Neuronal stem cell (in vitro differentiated cells): ENCODE results near the gene MRPL36.

Experiments
- DNase-seq: peaks from one replicate; pipeline ENCODE4 v3.0.0-alpha.2; 2013; ENCODE audit warnings: low spot score
- H2AFZ ChIP-seq: one replicate; pipeline ENCODE4 v1.6.1; 2013; ENCODE audit warnings: mild to moderate bottlenecking, low read length, inconsistent platforms
- H2AK5ac ChIP-seq: 2 replicates; pipeline ENCODE4 v1.6.1; 2013; ENCODE audit warnings: low read depth, mild to moderate bottlenecking, inconsistent platforms, low read length, moderate library complexity, mixed read lengths
- H2BK120ac ChIP-seq: 2 replicates; pipeline ENCODE4 v1.6.1; 2013; ENCODE audit warnings: low read depth, mild to moderate bottlenecking, inconsistent platforms, low read length, moderate library complexity, mixed read lengths
- H2BK12ac ChIP-seq: one replicate; pipeline ENCODE4 v1.6.1; 2013; ENCODE audit warnings: low read length, inconsistent platforms
- H2BK15ac ChIP-seq: 2 replicates; pipeline ENCODE4 v1.6.1; 2013; ENCODE audit warnings: mild to moderate bottlenecking, low read length, inconsistent platforms, mixed read lengths
- H2BK5ac ChIP-seq: one replicate; pipeline ENCODE4 v1.6.1; 2013; ENCODE audit warnings: inconsistent platforms, mild to moderate bottlenecking, low read length, moderate library complexity
- H3K14ac ChIP-seq: one replicate; pipeline ENCODE4 v1.6.1; 2013; ENCODE audit warnings: low read length, inconsistent platforms
- H3K18ac ChIP-seq: 2 replicates; pipeline ENCODE4 v1.6.1; 2013; ENCODE audit warnings: low read length, inconsistent platforms
- H3K23ac ChIP-seq: 2 replicates; pipeline ENCODE4 v1.6.1; 2013; ENCODE audit warnings: low read depth, mild to moderate bottlenecking, mixed read lengths, low read length, inconsistent platforms; ENCODE audit not compliant: poor library complexity
- H3K27ac ChIP-seq: replicated peaks from 3 replicates; pipeline ENCODE4 v1.5.1; 2013; ENCODE audit warnings: low read length, inconsistent platforms
- H3K27me3 ChIP-seq, 3 experiments: 2 replicates each; pipeline ENCODE4 v1.6.1; 2013; ENCODE audit warnings: low read length in 3 of 3, mild to moderate bottlenecking in 2 of 3, inconsistent platforms in 1 of 3, low read depth in 1 of 3, mixed read lengths in 1 of 3, moderate library complexity in 1 of 3; ENCODE audit not compliant: control insufficient read depth in 3 of 3, insufficient read depth in 3 of 3
- H3K36me3 ChIP-seq, 2 donors: replicated peaks in 1 of 2; 2 replicates each; pipeline ENCODE4 v1.6.1; 2013; ENCODE audit warnings: low read length in 2 of 2; ENCODE audit not compliant: control insufficient read depth in 2 of 2, insufficient read depth in 2 of 2
- H3K4ac ChIP-seq: 2 replicates; pipeline ENCODE4 v1.6.1; 2013; ENCODE audit warnings: inconsistent platforms, mild to moderate bottlenecking, low read length, moderate library complexity
- H3K4me1 ChIP-seq, 2 donors: 1 replicate in 1 of 2; 2 replicates in 1 of 2; pipeline ENCODE4 v1.6.1; 2013; ENCODE audit warnings: low read length in 2 of 2, low read depth in 1 of 2; ENCODE audit not compliant: control insufficient read depth in 2 of 2, insufficient read depth in 1 of 2
- H3K4me2 ChIP-seq: one replicate; pipeline ENCODE4 v1.6.1; 2013; ENCODE audit warnings: mild to moderate bottlenecking, low read length, inconsistent platforms; ENCODE audit not compliant: insufficient read depth, poor library complexity, severe bottlenecking
- H3K4me3 ChIP-seq, 2 donors: 2 replicates each; pipeline ENCODE4 v1.5.1; 2013; ENCODE audit warnings: low read length in 2 of 2, mild to moderate bottlenecking in 2 of 2, inconsistent platforms in 1 of 2, moderate library complexity in 1 of 2
- H3K79me1 ChIP-seq: one replicate; pipeline ENCODE4 v1.6.1; 2013; ENCODE audit warnings: low read depth, mild to moderate bottlenecking, inconsistent platforms, low read length, moderate library complexity
- H3K9ac ChIP-seq: one replicate; pipeline ENCODE4 v1.6.1; 2013; ENCODE audit warnings: mild to moderate bottlenecking, low read depth, low read length, inconsistent platforms; ENCODE audit not compliant: poor library complexity
- H3K9me3 ChIP-seq, 2 donors: replicated peaks in 1 of 2; 2 replicates each; pipeline versions ENCODE3 to v1.6.1; 2013; ENCODE audit warnings: low read length in 2 of 2, mild to moderate bottlenecking in 2 of 2, inconsistent platforms in 1 of 2, low read depth in 1 of 2, mixed read lengths in 1 of 2, moderate library complexity in 1 of 2; ENCODE audit not compliant: control insufficient read depth in 2 of 2, insufficient read depth in 1 of 2
- H4K8ac ChIP-seq: one replicate; pipeline ENCODE4 v1.6.1; 2013; ENCODE audit warnings: low read depth, mild to moderate bottlenecking, inconsistent platforms, low read length, moderate library complexity
- H4K91ac ChIP-seq: one replicate; pipeline ENCODE4 v1.6.1; 2013; ENCODE audit warnings: low read length, low read depth, mild to moderate bottlenecking, inconsistent platforms; ENCODE audit not compliant: poor library complexity
- WGBS, 2 donors: extraction: QIAGEN DNeasy Blood & Tissue Kit; methylation state at CpG; one replicate each; pipeline ENCODE4 v1.1.7; 2013; ENCODE audit warnings: missing lambda C conversion rate in 2 of 2, mixed read lengths in 1 of 2; ENCODE audit not compliant: insufficient read length in 2 of 2, insufficient replicate concordance in 1 of 2; ENCODE audit errors: extremely low coverage in 2 of 2; 5-methylcytosine and 5-hydroxymethylcytosine counted together

The MRPL36 gene

GRCh38 chr5:1824903-1825841 lies 25.5 kb upstream of the MRPL36 start:
- Histone ChIP-seq H4K91ac (no peak overlapping the region), H2BK120ac (no peak overlapping the region), H3K18ac (no peak overlapping the region), H3K4me3 (no peak overlapping the region), H3K27ac (no peak overlapping the region), H3K4me1 (peaks cover 0 to 4% of the 10 kb centered on the region in 2 donors), H3K27me3 (no peaks in the 10 kb centered on the region), H4K8ac (no peak overlapping the region), H2AK5ac (no peak overlapping the region), H2AFZ (no peak overlapping the region), H2BK15ac (no peak overlapping the region), H3K79me1 (peaks cover 8% of the 10 kb centered on the region), H2BK12ac (no peak overlapping the region), H3K36me3 (peaks cover 30 to 54% of the 10 kb centered on the region in 2 donors), H2BK5ac (peak overlapping the region; percentile 62), H3K23ac (peak overlapping the region; percentile 83), H3K14ac (no peak overlapping the region), H3K4me2 (no peak overlapping the region), H3K9ac (no peak overlapping the region), H3K4ac (no peak overlapping the region), H3K9me3 (no peaks in the 10 kb centered on the region)
- no CpG with 5 or more reads among the region's 27 CpGs for WGBS, 2 donors
- DNase-seq = no peak

GRCh38 chr5:1824109-1824821 lies 24.6 kb upstream of the MRPL36 start:
- H4K8ac ChIP-seq = peak overlapping the region; percentile 17
- H3K4me3 ChIP-seq = no peak overlapping the region
- no peak for DNase-seq
- no peak overlapping the region for H2AK5ac ChIP-seq
- H2BK120ac ChIP-seq = no peak overlapping the region
- H3K9me3 ChIP-seq = peaks cover 0 to 4% of the 10 kb centered on the region in 2 donors
- H3K79me1 ChIP-seq = peaks cover 8% of the 10 kb centered on the region
- H3K36me3 ChIP-seq = peaks cover 32 to 63% of the 10 kb centered on the region in 2 donors
- no peak overlapping the region for H3K14ac ChIP-seq
- no peaks in the 10 kb centered on the region for H3K27me3 ChIP-seq
- no peak overlapping the region for H3K23ac ChIP-seq
- H4K91ac ChIP-seq = no peak overlapping the region
- H3K18ac ChIP-seq = peak overlapping the region; percentile 28
- H3K4me1 ChIP-seq = peaks cover 0 to 4% of the 10 kb centered on the region in 2 donors
- no peak overlapping the region for H3K4me2 ChIP-seq
- no peak overlapping the region for H2BK15ac ChIP-seq
- H3K9ac ChIP-seq = no peak overlapping the region
- no CpG with 5 or more reads among the region's 25 CpGs for WGBS, 2 donors
- H2BK5ac ChIP-seq = peak overlapping the region; percentile 35
- H3K27ac ChIP-seq = no peak overlapping the region
- no peak overlapping the region for H2AFZ ChIP-seq
- no peak overlapping the region for H3K4ac ChIP-seq
- no peak overlapping the region for H2BK12ac ChIP-seq

GRCh38 chr5:1823381-1824034 lies 23.9 kb upstream of the MRPL36 start:
- no peak overlapping the region for H2BK15ac ChIP-seq
- no peak for DNase-seq
- H3K4me2 ChIP-seq = no peak overlapping the region
- peaks cover 32 to 71% of the 10 kb centered on the region in 2 donors for H3K36me3 ChIP-seq
- no peak overlapping the region for H2BK5ac ChIP-seq
- H2BK12ac ChIP-seq = no peak overlapping the region
- H3K4ac ChIP-seq = no peak overlapping the region
- H3K23ac ChIP-seq = peak overlapping the region; percentile 50
- no peak overlapping the region for H2BK120ac ChIP-seq
- no peak overlapping the region for H2AFZ ChIP-seq
- no peak overlapping the region for H3K4me3 ChIP-seq
- H3K4me1 ChIP-seq = peaks cover 0 to 6% of the 10 kb centered on the region in 2 donors
- WGBS, 2 donors = no CpG with 5 or more reads among the region's 12 CpGs
- peaks cover 0 to 12% of the 10 kb centered on the region in 2 donors for H3K9me3 ChIP-seq
- H3K27ac ChIP-seq = no peak overlapping the region
- H3K27me3 ChIP-seq = no peaks in the 10 kb centered on the region
- no peak overlapping the region for H3K9ac ChIP-seq
- no peak overlapping the region for H4K8ac ChIP-seq
- no peak overlapping the region for H2AK5ac ChIP-seq
- no peak overlapping the region for H3K18ac ChIP-seq
- no peak overlapping the region for H4K91ac ChIP-seq
- H3K79me1 ChIP-seq = peaks cover 8% of the 10 kb centered on the region
- H3K14ac ChIP-seq = no peak overlapping the region
